ENCODE data around the gene ZNF502. TPM values are rescaled to one million over a fixed set of nuclear protein-coding genes. Genes with fewer than 3 reads are reported as not detected.

ZNF502 gene
- total RNA-seq, 3 donors from 2014 or later: 2.5 to 7.7 (median 3.6) TPM

DNA sequence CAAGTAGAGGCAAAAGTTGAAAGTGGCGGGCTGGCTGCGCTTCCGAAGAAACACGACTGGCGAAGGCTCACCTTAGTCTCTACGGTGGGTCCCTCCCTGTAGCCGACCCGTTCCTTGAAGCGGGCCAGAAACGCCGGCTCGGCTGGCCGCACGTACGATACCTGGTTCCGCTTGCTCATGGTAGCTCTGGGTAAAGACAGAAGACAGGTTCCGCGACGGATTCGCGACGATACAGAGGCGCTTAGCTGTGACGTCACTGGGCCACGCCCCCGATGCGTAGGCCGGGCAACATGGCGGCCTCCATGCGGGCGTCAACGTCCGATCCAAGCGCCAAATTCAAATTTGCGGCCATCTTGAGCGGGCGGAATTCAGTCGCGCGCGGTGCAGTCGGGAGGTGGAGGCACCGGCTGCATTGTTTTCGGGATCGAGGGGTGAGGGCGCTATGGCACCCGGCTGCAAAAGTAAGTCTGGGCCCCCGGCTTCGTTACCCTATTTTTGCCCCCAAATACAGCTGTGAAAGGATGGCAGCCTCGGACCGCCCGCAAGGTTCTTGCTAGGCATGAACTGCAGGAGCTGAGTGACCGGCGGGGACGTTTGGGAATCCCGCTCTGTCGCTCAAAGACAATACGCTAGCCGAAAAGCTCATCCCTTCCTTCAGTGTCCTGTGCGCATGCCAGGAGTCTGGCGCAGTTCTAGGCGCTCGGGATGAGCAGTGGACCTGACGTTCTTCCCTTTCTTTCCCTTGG is 49.1 kb downstream of the ZNF502 start, which contains the start of the genes KIAA1143 and KIF15:
Gene KIAA1143 (minus strand): TSS at position 196 of the 746 bp plus-strand sequence. CDS start 17 bp downstream, at position 179.
Gene KIF15 (plus strand): TSS at position 371 of the 746 bp plus-strand sequence. CDS start 72 bp downstream, at position 443.
- H3K9me3 ChIP-seq: peaks cover 29% of the 10 kb centered on the region
- no peaks in the 10 kb centered on the region for H3K36me3 ChIP-seq (ENCODE audit: low read depth)
- ATAC-seq: peak; percentile 99
- intact Hi-C loops (cut with DNase I, micrococcal nuclease): no loop called here
- peak; percentile 98 to 99 (median 98) for DNase-seq
- TF ChIP-seq, protein P1, sequence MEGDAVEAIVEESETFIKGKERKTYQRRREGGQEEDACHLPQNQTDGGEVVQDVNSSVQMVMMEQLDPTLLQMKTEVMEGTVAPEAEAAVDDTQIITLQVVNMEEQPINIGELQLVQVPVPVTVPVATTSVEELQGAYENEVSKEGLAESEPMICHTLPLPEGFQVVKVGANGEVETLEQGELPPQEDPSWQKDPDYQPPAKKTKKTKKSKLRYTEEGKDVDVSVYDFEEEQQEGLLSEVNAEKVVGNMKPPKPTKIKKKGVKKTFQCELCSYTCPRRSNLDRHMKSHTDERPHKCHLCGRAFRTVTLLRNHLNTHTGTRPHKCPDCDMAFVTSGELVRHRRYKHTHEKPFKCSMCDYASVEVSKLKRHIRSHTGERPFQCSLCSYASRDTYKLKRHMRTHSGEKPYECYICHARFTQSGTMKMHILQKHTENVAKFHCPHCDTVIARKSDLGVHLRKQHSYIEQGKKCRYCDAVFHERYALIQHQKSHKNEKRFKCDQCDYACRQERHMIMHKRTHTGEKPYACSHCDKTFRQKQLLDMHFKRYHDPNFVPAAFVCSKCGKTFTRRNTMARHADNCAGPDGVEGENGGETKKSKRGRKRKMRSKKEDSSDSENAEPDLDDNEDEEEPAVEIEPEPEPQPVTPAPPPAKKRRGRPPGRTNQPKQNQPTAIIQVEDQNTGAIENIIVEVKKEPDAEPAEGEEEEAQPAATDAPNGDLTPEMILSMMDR (IDR thresholded peaks at IDR 0.05): no peak
- H3K4me1 ChIP-seq (ENCODE audit: low read depth): peaks cover 13% of the 10 kb centered on the region
- H3K4me3 ChIP-seq: peak within 1 kb of the TSS; percentile 43

DNA sequence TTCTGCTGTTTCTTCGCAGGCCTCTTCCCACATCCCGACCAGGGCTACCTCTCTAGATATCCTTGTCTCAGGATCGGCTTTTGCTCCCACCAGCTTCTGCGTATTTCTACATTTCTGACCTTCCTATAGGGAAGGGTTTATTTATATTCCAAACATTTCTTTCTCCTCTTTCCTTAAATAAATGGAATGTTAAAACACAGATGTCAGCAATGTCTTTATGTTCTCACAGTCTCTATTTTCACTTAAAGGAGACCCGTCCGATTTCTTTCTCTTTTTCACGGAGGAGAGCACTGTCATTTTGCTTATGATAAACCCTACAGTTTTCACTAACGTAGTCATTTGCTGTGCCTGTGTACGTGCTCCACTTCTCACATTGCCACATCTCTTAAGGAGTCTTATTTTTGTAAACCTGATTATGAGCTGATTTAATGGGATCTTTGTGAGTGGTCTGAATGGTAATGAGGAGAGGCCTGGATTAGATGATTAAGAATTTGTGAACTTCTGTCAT is 49.8 kb downstream of the ZNF502 start:
- intact Hi-C loops (cut with DNase I, micrococcal nuclease): no loop called here
- TF ChIP-seq, protein P1 (IDR thresholded peaks at IDR 0.05): no peak
- no peak for DNase-seq
- Histone ChIP-seq H3K9me3 (peaks cover 28% of the 10 kb centered on the region), H3K4me3 (no peak overlapping the region), H3K36me3 (ENCODE audit: low read depth) (no peaks in the 10 kb centered on the region), H3K4me1 (ENCODE audit: low read depth) (peaks cover 13% of the 10 kb centered on the region)
- no peak for ATAC-seq

DNA sequence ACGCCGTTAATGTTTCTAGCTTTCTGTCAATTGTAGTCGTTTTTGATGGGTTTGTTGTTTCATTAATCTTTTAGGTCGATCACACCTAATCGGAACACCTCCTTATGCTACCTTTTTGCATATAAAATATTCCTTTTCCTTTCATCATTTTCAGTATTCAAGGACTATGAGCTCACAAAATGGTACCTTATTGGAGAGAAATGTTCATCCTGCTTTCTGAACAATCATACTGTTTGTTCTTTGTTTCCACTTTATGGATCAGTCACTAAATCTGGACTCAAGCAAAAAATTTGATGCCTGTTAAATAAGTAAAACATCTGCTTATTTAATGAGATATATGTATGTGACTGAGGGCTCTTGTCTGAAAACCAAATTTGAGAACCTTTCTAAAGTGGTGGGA is 50.2 kb downstream of the ZNF502 start:
- no peak for DNase-seq
- TF ChIP-seq, protein P1 (IDR thresholded peaks at IDR 0.05): no peak
- ATAC-seq: no peak
- Histone ChIP-seq H3K4me3 (no peak overlapping the region), H3K36me3 (ENCODE audit: low read depth) (no peaks in the 10 kb centered on the region), H3K4me1 (ENCODE audit: low read depth) (peaks cover 13% of the 10 kb centered on the region), H3K9me3 (peaks cover 25% of the 10 kb centered on the region)
- intact Hi-C loops (cut with DNase I, micrococcal nuclease): no loop called here

DNA sequence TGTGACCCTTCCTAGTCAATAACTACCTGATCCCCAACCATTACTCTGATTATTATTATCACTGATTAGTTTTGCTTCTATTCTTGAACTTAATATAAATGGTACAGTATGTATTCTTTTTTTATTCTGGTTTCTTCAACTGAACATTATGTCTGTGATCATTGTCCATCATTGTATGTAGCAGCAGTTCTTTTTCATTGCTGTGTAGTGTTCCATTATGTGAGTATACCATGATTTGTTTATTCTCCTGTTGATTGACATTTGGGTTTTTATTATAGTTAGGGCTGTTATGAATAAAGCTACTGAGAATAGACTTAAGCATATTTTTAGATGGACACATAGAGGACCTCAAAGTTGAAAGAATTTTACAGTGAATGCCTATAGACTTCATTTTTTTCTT is 51.8 kb downstream of the ZNF502 start:
- ATAC-seq: no peak
- peaks cover 13% of the 10 kb centered on the region for H3K4me1 ChIP-seq (ENCODE audit: low read depth)
- no peak for DNase-seq
- H3K9me3 ChIP-seq: peaks cover 12% of the 10 kb centered on the region
- no peaks in the 10 kb centered on the region for H3K36me3 ChIP-seq (ENCODE audit: low read depth)
- intact Hi-C loops (cut with DNase I, micrococcal nuclease): no loop called here
- TF ChIP-seq, protein P1 (IDR thresholded peaks at IDR 0.05): no peak
- H3K4me3 ChIP-seq: no peak overlapping the region

DNA sequence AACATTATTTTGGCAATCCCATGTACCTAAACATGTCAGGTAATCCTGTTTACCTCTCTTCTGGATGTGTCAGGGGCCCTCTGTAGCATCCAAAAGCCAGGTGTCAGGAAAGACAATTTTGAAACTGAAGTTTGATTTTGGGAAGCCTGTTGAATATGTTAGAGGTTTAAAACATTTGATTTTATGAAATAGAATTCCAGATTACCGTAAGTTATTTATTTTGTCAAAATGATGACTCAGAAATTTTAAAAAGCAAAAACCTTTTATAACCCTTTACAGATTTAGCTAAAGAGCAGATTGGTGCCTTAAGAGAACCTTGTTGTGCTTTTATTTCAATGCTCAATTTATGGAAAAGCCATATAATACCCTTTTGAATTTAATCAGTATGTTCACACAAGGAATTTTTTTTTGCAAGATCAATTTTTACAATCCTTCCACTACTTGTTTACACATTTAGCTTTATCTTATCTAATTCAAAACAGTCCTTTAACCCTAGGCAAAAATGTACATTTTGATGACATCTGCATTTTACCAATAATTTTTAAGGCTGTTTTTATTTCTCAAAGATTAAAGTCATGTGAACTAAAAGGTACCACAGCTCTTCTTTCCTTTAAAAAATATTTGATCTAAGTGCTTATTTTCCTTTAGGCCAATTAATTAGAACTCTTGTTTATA is 59.1 kb downstream of the ZNF502 start:
- ATAC-seq: no peak
- Histone ChIP-seq H3K4me1 (ENCODE audit: low read depth) (no peaks in the 10 kb centered on the region), H3K36me3 (ENCODE audit: low read depth) (no peaks in the 10 kb centered on the region), H3K9me3 (peaks cover 47% of the 10 kb centered on the region), H3K4me3 (no peak overlapping the region)
- no peak for DNase-seq
- intact Hi-C loops (cut with DNase I, micrococcal nuclease): no loop called here
- TF ChIP-seq, protein P1 (IDR thresholded peaks at IDR 0.05): no peak
